ENCODE results near the gene FGFR4.

DNA sequence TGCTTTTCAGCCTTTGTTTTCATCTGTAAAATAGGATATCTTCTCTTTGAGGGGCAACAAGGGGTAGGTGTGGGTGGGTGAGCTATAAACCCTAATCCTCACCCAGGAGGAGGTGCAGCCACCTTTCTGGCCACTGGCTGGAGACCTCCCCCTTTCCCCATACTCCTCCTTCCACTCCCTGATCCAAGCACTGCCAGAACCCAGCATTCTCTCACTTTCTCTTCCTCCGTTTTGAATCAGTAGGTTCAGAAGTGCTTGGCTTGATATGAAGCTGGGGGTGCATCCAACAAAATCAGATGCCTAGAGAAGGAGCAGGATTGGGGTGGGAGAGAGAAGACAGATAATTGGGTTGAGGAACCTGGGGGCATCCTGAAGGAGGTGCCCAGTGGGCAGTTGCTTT, 40.1 kb downstream of the FGFR4 start:
- TF ChIP-seq, protein P1, sequence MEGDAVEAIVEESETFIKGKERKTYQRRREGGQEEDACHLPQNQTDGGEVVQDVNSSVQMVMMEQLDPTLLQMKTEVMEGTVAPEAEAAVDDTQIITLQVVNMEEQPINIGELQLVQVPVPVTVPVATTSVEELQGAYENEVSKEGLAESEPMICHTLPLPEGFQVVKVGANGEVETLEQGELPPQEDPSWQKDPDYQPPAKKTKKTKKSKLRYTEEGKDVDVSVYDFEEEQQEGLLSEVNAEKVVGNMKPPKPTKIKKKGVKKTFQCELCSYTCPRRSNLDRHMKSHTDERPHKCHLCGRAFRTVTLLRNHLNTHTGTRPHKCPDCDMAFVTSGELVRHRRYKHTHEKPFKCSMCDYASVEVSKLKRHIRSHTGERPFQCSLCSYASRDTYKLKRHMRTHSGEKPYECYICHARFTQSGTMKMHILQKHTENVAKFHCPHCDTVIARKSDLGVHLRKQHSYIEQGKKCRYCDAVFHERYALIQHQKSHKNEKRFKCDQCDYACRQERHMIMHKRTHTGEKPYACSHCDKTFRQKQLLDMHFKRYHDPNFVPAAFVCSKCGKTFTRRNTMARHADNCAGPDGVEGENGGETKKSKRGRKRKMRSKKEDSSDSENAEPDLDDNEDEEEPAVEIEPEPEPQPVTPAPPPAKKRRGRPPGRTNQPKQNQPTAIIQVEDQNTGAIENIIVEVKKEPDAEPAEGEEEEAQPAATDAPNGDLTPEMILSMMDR (conservative IDR thresholded peaks at IDR 0.05), result no peak
- no peak for TF ChIP-seq EZH2 (IDR thresholded peaks at IDR 0.05; ENCODE audit: low read depth)
